HG02970 (cell line): Measurements from ENCODE around the gene NQO2.
"Not testable (repeated sequence)": the region's sequence is repeated elsewhere in the genome, so short reads cannot be mapped to it uniquely, and the experiment has no call there.

ENCODE experiments used
- ATAC-seq: cut with Tn5 transposase; IDR thresholded peaks from one replicate; pipeline ENCODE4 v1.9.1; 2021; ENCODE audit warnings: mild to moderate bottlenecking, moderate library complexity, moderate number of reproducible peaks; ENCODE audit not compliant: unreplicated experiment, low FRiP score

NQO2 gene

DNA sequence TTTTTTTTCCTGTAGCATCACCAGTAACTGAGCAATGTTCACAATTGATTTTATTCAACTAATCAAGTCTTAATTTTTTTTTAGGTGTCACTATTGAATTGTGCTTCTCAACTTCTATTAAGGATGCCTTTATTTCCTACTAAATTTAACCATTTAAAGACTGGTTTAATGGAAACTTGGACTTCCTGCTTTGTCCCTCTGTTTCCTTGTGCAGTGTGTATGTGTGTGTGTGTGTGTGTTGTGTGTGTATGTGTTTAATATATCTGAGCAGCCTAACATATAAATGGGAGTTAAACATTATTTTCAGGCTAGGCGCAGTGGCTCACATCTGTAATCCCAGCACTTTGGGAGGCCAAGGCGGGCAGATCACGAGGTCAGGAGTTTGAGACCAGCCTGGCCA lies 30.1 kb upstream of the NQO2 start:
- no peak for ATAC-seq

DNA sequence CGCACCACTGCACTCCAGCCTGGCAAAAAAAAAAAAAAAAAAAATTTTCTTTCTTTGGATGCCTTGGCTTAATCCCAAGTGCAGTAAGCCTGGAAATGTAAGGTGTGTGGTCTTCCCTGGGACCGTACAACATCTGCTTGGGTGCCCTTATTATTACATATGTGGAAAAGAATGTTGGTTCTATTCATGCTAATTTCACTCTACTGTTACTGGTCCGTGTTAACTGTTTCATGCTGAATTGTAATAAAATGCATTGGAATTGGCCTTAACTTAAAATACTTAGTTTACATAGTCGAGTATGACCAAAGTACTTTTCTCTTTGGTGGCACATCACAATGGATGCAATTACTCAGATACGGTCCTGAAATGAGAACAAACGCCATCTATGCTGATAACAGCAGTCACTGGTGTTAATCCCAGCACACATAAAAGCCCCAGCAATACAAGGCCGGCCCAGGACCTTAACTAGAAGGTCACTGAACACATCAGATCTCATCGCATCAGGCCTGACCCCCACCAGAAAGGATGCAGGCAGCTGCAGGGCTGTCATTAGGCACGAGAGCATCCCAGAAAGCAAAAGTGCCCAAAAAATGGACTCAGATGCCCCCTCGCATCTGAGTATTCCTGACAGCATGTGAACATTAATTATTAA lies 29.5 kb upstream of the NQO2 start:
- no peak for ATAC-seq

DNA sequence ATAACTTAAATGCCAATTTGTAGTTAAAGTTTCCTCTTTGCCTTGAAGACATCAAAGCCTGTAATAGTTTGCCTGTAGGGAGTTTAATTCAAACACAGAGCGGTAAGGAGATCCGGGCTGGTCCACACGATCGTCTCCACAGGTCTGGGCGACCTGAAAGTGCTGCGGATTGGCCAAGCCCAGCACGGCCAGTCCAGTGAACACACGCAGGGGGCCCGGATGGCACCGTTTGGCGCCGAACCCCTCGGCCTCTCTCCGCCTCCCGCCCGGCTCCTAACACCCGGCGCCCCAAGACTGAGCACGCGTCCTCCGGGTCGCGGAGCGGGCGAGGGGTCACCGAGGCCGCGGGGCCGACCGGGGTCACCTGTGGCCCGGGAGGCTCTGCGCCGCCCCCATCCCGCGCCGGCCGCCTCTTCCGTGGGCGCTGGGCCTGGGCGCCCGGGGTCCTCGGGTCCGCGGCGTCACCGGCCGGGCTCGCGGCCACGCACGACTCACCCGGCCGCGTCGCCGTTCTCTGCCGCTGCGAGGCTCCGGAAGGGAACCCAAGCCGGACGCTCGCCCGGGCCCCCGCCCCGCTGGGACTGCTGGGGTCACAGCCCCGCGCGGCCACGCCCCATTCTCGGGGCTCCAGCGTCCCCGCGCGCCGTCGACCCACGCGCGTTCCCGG lies 28.8 kb upstream of the NQO2 start:
- no peak for ATAC-seq

DNA sequence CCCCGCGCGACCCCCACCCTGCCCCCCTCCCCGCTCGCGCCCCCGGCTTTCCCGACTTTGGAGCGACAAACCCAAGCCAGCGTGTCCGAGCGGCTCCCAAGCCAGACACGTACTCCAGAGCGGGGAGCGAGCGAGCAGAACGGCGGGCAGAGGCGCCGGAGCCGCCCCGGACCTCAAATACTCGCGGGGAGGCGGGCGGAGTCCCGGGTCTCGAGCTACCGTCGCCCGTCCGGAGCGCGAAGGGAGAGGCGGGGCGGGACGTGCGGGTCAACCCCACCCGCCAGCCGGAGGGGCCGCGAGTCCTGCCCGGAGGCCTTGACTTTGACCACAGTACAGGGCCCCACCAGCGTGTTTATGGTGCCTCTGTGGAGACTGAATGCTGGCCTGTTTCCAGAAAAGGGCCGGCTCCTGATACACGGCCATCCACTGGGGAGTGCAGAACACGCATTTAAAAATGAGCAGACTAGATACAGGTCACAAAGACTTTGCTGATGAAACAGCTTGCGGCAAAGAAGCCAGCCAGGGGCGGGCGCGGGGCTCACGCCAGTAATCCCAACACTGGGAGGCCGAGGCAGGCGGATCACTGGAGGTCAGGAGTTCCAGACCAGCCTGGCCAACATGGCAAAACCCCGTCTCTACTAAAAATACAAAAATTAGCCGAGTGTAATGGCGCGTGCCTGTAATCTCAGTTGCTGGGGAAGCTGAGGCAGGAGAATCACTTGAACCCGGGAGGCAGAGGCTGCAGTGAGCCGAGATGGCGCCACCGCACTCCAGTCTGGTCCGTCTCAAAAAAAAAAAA lies 28.1 kb upstream of the NQO2 start, which contains the start of gene SERPINB6:
Gene SERPINB6 (minus strand): TSS at position 148 of the 799 bp plus-strand sequence. CDS start 12,235 bp downstream, outside the sequence.
- ATAC-seq = no peak

DNA sequence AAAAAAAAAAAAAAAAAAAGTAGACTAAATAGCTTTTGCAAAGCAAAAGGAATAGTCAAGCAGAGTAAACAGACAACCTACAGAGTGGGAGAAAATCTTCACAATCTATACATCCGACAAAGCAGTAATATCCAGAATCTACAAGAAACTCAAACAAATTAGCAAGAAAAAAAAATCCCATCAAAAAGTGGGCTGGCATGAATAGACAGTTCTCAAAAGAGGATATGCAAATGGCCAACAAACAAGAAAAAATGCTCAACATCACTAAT lies 27.5 kb upstream of the NQO2 start:
- not testable (repeated sequence) for ATAC-seq

DNA sequence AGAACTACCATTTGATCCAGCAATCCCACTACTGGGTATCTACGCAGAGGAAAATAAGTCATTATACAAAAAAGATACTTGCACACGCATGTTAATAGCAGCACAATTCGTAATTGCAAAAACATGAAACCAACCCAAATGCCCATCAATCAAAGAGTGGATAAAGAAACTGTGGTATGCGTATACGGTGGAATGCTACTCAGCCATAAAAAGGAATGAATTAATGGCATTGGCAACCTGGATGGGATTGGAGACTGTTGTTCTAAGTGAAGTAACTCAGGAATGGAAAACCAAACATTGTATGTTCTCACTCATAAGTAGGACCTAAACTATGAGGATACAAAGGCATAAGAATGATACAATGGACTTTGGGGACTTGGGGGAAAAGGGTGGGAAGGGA lies 27.0 kb upstream of the NQO2 start:
- ATAC-seq = not testable (repeated sequence)

DNA sequence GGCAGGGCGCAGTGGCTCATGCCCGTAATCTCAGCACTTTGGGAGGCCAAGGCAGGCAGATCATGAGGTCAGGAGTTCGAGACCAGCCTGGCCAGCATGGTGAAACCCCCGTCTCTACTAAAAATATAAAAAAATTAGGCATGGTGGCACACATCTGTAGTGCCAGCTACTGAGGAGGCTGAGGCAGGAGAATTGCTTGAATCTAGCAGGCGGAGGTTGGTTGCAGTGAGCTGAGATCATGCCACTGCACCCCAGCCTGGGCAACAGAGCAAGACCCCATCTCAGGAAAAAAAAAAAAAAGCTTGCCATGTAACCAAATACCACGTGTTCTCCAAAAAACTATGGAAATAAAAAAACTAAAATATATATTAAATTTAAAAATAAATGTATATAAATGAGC lies 26.5 kb upstream of the NQO2 start:
- ATAC-seq = not testable (repeated sequence)

DNA sequence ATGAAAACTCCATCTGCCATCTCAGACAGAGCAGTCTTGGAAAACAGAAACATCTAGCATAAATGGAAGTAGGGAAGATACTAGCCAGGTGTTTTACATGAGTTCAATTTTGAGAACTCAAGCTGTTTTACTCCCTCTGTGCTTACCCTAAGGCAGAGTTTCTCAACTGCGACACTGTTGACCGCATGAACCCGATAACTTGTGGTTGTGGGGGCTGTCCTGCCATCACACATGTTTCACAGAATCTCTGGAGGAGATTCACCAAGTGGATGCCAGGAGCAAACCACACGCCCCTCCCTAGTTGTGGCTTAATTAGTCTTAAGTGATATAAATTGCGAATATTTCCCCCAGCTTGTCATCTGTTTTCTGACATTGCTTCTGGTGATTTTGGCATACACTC lies 26.0 kb upstream of the NQO2 start:
- ATAC-seq = no peak

DNA sequence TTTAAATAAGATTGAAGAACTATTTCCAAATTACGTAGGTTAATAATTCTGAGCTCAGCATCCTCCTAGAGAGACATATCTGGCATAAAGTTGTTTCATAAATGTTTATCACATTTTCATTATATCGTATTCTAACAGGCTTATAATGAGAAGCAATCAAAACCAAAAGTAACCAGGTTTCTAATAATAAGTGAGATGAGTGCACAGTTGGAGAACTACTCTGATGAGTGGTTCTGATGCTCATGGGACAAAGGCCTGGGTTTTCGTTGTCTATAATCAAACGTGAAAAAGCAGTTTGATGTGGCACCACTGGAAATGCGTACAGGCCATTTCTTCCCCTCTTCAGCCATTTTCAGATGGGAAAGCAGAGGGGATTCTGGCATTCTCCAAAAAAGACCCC lies 23.6 kb upstream of the NQO2 start:
- ATAC-seq = no peak

DNA sequence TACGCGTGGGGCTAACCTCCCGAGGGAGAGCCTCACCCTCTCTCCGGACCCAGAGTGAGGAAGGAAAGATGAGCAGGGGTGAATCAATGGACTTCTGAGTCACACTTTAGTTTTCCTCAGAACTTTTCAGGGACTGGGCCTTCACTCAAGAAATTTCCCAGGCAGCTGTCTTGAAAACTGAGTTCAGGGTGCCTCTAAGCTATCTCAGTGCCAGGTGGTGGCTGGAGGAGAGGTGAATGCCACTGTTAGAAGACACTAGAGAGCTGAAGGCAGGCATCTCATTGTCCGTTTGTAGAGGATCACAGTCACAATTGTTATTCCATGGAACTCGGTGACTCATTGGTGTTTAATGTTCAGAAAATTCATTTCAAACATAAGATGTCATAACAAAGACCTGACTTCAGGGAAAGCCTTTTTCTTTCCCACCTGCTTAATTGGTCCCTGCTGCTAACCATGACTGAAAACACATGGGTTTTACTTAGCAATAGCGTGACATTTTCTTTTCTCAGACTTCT lies 23.1 kb upstream of the NQO2 start:
- no peak for ATAC-seq

DNA sequence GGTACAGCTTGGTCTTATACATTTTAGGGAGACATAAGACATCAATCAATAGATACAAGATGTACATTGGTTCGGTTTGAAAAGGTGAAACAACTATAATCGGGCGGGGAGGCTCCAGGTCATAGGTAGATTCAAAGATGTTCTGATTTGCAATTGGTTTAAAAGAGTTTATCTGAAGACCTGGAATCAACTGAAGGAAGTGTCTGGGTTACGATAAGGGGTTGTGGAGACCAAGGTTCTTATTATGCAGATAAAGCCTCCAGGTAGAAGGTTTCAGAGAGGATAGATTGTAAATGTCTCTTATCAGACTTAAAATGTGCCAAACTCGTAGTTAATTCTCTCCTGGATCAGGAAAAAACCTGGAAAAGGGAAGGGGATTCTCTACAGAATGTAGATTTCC lies 22.4 kb upstream of the NQO2 start:
- ATAC-seq = no peak

DNA sequence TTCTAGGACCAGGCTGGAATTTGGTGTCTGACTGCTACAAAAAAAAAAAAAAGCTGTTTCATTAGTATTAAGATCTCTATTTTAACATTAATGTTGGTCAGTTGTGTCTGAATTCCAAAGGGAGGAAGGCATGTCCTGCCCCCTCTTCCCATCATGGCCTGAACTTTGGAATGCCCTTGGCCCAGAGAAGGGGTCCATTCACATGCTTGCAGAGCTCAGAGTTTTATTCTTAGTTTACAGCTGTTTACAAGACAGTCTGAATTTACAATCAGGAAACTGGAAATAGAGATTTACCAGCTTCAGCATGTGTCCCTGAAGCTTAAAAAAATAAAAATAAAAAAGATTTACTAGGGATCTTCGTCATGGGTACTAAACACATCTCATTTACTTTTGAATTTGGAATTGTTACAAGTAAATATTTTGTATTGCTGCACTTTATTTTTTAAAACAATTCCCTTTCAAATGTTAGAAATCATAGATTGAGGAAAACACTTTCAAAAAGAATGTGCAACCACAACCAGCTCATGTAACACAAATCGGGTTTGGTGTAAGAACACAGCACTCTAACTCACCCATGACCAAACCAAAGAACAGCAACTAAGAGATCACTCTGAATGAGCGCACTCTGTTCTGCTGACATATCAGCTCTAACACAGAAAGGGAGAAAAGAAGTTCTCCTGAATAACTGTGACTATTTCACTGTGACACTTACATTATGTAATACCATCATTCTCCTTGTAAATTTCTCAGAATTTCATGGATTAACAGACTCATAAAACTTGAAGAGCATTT lies 21.7 kb upstream of the NQO2 start:
- no peak for ATAC-seq

DNA sequence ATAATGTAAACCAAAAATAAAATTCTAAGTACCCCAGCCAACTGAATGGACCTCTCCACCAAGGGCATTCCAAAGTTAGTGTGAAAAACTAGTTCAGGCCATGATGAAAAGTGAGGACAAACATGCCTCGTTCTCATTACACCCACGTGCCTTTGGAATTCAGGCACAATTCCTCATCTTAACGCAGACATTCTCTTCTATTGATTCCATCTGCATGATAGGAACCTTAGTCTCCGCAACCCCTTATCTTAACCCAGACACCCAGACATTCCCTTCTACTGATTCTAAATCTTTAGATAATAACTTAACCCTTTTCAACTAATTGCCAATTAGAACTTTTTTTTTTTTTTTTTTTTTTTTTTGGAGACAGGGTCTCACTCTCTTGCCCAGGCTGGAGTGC lies 20.8 kb upstream of the NQO2 start:
- ATAC-seq = no peak

DNA sequence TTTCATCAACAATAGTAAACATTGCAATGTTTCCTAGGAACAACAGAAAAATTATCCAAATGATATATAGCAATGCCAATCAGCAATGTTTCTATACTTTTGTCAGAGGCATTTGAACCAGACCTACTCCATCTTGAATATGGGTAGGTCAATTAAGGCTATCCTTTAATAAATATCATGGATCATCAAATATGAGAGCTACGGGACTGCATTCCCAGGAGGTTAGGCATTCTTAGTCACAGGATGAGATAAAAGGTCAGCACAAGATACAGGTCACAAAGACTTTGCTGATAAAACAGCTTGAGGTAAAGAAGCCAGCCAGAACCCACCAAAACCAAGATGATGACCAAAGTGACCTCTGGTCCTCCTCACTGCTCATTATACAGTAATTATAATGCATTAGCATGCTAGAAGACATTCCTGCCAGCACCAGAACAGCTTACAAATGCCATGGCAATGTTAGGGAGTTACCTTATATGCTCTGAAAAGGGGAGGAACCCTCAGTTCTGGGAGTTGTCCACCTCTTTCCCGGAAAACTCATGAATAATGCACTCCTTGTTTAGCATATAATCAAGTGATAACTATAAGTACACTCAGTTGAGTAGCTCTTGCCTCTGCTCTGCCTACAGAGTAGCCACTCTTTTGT lies 19.8 kb upstream of the NQO2 start:
- no peak for ATAC-seq

DNA sequence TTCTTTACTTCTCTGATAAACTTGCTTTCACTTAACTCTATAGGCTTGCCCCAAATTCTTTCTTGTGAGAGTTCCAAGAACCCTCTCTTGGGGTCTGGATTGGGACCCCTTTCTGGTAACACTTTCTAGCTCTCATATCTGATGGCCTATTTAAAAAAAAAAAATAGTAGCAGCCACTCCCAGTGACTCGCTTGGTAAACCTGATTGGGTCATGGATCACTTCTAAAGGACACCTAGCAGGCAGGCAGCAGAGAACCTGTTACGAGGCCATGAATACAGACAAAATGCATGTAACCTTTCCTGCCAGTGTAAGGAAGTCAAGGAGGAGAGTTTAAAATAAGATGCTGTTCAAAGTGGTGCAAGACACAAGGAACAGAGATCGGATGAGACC lies 19.2 kb upstream of the NQO2 start:
- ATAC-seq = no peak

DNA sequence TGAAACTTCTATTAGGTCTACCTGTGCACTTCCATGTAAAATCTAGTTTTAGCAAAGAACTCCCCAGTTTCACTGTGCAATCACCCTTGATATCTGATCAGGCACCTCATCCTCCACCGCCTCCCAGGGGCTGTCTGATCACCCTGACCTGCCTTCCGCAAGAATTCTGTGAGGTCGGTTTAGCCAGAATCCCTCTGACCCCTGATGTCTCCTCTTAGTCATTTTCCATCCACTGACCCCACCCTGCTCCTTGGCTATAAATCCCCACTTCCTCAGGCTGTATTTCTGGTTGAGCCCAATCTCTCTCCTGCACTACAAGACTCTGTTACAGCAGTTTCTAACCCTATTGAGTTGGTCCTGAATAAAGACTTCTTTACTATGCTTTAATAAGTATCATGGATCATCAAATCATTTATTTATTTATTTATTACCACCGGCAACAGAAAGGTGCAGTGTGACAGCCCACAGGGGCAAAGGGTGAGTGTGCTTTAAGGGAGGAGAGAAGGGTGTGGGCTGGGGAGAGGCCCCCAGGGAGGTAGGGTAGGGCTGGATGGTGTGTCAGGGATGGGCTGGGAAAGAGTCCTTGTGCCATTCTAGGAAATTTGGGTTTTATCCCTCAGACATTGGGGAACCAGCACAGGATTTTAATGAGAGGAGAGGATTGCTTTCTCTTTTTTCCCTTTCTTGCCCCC lies 17.1 kb upstream of the NQO2 start:
- ATAC-seq = no peak

DNA sequence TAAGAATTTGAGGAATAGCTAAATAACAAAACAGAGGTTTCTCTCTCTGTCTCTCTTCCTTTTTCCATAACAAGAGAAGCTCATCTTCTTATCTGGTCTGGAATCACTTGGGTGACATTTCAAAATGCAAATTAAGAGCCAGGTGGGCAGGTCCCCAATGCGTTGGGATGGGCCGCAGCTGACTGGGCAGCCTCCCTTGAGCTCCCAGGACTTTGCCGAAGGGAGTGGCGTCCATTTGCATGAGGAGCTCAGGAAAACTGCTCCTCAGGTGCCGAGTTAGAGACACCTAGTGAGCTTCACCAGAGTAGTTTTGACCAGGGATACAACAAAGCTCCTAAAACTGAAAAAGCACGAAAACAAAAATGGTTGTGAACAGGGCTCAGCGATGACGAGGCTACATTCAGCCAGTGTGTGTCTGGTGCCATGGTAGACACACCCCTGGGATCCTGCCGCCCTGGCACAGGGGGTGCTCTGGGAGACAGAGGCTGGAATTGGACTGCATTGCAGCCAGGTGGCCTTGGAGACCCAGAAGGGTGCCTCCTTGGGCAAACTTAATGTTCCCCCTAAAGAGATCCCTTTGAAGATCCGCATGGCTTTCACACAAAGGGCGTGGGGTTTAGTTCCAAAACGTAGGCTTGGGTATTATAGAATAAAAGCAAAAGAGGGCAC lies 14.8 kb upstream of the NQO2 start:
- no peak for ATAC-seq

DNA sequence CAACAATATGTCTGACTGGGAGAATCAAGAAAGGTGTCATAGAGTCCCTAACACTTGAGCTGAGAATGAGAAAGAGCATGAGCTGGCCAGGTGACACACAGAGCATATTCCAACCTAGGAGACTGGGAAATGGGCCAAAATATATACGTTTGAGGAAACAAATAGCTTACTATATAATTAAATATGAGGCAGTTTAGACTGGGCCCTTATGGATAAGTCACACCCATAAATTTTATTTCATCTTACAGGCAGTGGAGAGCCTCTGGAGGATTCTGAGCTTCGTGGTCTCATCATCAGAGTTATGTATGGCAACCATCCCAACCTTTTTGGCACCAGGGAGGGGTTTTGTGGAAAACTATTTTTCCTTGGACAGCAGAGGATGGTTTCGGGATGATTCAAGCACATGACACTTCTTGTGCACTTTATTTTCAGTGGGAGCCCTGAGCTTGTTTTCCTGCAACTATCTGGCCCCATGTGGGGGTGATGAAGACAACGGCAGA lies 12.9 kb upstream of the NQO2 start:
- ATAC-seq = no peak

DNA sequence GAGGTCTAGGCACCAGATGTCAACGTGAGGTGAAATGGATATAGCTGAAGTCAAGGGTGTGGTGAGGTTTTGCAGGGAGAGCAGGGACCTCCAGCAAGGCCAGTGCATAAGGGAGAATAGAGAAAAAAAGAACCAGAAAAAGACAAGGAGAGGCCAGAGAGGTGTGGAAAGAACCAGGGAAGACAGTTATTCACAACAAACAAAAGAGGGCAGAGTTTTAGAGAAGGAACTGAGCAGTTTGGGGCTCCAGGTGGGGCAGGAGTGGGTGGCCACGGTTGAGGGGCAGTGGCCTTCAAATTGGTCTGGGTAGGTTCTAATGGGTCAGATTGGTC lies 11.6 kb upstream of the NQO2 start:
- no peak for ATAC-seq
